Putamen (tissue), 1 donor: ENCODE measurements around the gene TYK2.

ENCODE experiments used
- DNase-seq: peaks from one replicate; pipeline ENCODE4 v3.0.0-alpha.2; 2016; ENCODE audit warnings: low spot score

The TYK2 gene

DNA sequence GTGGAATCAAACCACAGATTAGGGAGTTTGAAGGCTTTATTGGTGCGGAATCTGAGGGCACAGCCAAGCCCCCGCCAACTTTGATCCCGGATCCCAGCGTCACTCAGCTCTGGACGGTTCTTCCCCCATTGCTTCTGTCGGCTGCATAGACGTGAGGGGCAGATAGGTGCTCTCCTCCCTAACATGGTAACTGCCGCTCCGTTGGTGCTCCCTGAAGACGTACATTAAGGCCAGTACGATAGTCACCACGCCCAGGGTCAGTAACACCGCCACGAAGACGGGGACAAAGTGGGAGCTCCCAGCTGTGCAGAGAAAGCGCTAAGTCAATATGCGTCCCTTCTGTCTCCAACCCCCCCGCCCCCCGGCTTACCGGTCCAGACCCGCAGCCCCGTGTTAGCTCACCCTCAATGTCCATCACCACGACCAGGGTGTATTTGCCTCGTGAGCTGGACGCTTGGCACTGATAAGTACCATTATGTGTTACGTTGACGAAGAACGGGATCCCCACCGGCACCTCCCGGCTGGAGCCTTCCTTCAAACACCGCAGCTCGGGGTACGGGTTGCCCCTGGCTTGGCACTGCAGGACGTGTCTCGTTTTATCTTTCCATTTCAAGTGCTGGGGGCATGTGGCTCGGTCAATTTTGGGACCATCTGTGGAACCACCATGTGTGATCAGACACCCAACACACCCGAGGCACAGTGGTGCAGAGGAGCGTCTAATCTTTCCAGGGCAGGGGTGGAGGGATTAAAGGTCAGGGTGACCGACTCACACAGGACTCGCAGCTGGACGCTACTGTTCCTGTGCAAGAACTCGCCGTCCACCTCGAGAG, 46.4 kb downstream of the TYK2 start:
- DNase-seq: no peak

- DNase-seq: peak; percentile 97
Observed at GRCh38 chr19:10332965-10333757, 47.2 kb downstream of the TYK2 start, which contains the start of gene RAVER1. Gene RAVER1 (minus strand): TSS chr19:10333529. CDS start chr19:10333507, 22 bp downstream.

GRCh38 chr19:10332158-10332964, 48.0 kb downstream of the TYK2 start:
- DNase-seq: no peak

DNA sequence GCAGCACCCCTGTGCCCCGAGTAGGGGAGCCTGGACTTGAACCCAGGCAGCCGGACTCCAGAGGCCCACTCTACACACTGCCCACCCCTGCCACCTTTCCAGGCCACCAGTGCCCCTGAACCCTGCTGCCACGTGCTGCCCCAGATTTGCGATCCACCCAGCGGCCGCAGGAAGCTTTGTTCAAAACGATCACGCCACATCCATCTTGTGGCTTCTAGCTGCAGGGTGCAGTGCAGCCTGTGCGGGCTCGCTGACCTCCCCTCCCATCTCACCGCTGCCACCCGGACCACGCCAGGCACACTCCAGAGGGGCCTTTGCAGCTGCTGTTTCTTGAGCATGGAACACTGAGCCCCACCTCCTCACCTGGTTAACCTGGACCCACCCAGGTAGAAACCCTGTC, 50.8 kb downstream of the TYK2 start:
- no peak for DNase-seq

- no peak for DNase-seq
Observed at GRCh38 chr19:10328558-10329429, 51.6 kb downstream of the TYK2 start.

DNA sequence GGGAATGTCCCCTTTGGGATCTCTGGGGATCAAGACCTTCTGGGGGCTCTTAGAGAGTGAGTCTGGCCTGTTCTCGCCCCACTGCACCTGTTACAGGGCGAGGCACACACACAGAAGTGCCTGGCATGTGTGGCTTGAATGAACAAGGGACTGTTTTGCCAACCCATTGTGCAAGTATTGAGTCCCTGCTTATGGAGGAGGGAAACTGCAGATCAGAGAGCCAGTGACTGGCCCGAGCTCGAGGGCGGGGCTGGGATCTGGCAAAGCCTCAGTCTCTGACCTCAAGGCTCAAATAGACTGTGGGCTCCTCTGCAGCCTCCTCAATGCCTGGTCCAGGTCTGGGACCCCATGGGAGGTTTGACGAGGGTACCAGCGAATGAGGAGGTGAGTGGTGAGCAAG, 52.6 kb downstream of the TYK2 start:
- DNase-seq: no peak

DNA sequence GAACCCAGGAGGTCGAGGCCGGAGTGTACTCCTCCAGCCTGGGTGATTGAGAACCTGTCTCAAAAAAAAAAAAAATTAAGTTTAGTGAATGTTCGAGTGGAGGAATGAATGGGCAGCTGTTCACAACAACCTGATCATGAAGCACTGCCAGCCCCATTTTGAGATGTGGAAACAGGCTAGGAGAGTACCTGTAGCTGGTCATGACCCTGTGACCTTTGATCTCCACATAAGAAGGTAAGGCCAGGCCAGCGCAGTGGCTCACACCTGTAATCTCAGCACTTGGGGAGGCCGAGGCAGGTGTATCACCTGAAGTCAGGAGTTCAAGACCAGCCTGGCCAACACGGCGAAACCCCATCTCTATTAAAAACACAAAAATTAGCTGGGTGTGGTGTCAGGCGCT, 54.6 kb downstream of the TYK2 start:
- no peak for DNase-seq

DNA sequence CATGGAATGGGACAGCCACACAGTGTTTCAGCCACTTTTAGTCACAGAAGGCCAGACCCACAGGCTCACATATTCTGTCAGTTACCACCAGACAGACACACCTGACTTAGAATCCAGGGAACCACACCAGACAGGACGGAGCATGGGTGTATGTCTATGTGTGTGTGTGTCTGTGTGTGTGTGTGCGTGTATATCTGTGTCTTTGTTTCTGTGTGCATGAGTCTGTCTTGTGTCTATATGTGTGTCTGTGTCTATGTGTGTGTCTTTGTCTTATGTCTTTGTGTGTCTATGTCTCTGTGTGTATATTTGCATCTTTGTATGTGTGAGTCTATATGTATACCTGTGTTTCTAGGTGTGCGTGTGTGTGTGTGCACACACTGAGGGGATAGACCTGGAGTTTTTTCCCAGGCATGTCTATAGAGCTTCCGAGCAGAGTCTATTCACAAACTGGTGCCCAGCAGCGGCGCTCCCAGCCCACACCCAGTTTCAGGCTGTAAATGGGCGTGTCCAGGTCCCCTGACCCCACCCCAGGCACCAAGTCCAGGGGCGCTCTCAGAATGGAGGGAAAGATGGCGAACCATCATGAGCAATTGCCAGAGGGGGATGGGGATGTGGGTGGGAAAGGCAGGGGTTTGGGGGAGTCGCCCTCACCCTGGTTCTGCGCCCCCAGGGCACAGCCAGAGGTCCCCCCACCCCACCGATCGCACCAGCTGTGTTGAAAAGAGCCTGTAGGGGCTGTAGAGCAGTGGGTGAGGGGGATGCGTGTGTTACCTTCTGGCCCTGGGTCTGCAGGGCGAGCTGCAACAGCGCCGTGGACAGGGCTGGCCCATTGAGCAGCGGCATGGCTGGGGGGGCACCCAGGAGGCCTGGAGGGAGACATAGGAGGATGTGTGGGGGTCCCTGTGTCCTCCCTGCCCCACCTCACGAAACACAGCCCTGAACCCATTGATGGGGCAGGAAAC, 58.2 kb downstream of the TYK2 start:
- DNase-seq: no peak

- no peak for DNase-seq
Observed at GRCh38 chr19:10321417-10321797, 59.0 kb downstream of the TYK2 start.

DNA sequence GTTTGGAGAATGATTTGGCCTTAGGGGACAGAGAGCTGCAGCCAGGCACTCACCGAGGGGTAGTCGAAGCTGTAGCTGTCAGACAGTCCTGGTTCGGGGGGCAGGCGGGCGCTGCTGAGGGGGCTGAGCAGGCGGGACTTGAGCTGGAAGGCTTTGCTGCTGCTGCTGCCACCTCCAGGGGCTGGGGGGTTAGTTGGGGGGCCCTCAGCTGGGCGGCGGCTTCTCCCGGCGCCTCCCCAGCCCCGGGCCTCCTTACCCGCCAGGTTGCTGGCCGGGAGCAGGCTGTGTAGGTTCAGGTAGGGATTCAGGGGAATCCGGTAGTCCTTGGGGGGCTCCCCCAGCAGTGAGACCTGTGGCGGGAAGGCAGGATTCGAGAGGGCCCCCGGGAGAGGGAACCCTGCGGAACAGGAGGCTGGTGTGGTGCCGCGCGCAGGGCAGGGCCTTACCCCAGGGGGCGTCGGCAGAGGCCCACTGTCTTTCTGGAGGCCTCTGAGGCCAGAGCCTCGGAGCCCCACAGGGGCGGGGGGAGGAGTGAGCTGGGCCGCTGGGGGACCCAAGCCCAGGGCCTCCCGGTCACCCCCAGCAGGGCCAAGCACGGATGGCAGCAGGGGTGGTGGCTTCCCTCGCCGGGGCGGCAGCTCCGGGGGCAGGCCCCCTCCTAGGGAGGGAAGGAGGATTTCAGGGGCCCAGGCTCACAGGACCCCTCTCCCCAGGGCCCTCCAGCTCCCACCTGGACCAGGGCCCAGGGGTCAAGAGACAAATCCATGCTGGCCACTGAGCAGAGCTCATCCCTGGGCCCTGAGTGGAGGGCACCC, 59.6 kb downstream of the TYK2 start:
- DNase-seq: no peak

DNA sequence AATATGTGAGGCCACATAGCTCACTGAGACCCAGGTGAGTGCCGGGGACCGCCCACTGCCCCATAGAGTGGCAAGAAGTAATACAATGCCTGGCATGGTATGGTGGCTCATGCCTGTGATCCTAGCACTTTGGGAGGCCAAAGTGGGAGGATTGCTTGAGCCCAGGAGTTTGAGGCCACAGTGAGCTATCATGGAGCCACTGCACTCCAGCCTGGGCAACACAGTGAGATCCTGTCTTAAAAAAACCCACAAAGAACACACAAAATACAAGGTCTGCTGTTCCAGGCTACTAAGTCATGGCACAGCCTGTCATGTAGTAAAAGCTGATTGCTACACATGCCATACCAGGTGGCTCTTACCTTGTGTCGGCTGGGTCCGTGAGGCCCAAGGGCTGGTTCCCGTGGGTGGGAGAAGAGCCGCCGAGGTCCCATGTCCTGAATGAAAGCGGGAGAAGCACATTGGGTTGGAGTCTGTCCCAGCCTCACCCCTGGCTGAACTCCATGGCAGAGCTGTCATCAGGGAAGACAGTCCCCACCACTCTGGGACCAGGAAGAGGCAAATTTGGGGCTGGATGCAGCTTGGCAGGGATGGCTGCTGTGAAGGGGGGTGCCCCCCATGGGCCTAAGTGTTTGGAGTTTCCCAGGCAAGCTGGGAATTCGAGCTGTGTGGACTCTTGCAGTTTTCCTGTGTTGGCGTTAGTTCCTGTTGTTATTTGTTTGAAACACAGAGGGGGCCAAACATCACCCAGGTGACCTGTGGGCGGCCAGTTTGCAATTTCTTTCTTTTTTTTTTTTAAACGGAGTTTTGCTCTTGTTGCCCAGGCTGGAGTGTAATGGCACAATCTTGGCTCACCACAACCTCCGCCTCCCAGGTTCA, 61.3 kb downstream of the TYK2 start:
- no peak for DNase-seq

GRCh38 chr19:10317857-10318462, 62.4 kb downstream of the TYK2 start:
- DNase-seq: no peak

GRCh38 chr19:10317045-10317856, 63.1 kb downstream of the TYK2 start:
- DNase-seq: no peak

- no peak for DNase-seq
Observed at GRCh38 chr19:10316229-10317044, 63.9 kb downstream of the TYK2 start.

- DNase-seq: peak; percentile 88
Observed at GRCh38 chr19:10315335-10316214, 64.8 kb downstream of the TYK2 start, which contains the start of gene FDX2. Gene FDX2 (minus strand): TSS chr19:10316015. CDS start chr19:10315996, 19 bp downstream.
